ENCODE measurements around the gene PEAR1.

The PEAR1 gene

GRCh38 chr1:156901590-156901900, 8.0 kb downstream of the PEAR1 start:
- ATAC-seq (no peak), DNase-seq (no peak)

GRCh38 chr1:156901966-156902915, 8.7 kb downstream of the PEAR1 start:
- ATAC-seq (no peak), DNase-seq (no peak)

- ATAC-seq (no peak), DNase-seq (no peak)
These were observed 10.0 kb downstream of the PEAR1 start for GRCh38 chr1:156903328-156904091.

DNA sequence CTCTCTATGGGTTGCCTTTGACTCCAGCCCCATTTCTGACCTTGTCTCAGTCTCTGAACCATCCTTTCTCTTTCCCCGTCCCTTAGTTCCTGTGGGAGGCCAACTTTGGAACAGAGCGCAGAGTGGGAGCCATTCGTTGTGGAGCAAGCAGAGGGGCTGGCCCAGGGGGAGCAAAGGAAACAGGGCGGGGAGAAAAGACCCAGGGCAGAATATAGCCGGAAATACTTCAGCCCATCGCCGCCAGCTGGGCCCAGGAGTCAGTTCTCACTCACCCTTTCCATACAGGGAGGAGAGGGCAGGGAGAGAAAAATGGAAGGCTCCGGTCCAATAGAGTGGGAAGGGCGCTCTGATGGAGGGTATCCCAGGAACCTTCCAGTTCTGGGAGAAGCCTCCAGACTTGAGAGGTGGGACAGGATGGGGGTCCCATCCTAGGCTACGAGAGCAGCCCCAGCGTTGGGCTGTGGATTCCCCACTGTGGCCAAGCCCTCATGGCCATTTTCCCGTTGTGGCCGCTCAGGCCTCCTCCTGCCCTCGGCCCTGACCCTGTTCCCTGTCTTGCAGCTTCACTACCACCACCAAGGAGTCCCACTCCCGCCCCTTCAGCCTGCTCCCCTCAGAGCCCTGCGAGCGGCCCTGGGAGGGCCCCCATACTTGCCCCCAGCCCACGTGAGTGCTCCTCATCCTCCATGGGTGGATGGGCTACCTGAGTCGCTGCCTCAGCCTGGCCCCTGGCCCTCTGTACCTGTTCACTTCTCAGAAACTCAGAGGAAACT, 10.9 kb downstream of the PEAR1 start:
- ATAC-seq (no peak), DNase-seq (no peak)

GRCh38 chr1:156905176-156905575, 11.7 kb downstream of the PEAR1 start:
- DNase-seq (no peak), ATAC-seq (no peak)

GRCh38 chr1:156905651-156906050, 12.1 kb downstream of the PEAR1 start:
- no peak for DNase-seq
- no peak for ATAC-seq

- DNase-seq, result no peak
- no peak for ATAC-seq
These were observed 12.8 kb downstream of the PEAR1 start for GRCh38 chr1:156906206-156906906.

- DNase-seq, result no peak
- ATAC-seq, result no peak
These were observed 15.0 kb downstream of the PEAR1 start for GRCh38 chr1:156908541-156908940.

DNA sequence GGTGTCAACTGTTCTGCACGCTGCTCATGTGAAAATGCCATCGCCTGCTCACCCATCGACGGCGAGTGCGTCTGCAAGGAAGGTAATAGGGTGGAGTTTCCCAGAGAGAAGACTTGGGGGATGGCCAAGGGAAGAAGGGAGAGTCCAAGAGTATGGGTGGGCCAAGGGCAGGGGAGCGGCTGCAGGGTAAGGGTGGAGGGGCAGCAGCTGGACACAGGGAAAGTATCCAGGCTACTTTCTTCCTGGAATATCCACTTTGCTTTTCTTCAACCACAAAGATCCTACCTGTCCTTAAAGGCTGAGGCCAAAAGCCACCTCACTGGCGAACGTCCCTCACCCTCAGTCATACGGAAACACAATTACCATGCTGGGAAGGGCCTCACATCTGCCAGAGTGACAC, 15.4 kb downstream of the PEAR1 start:
- no peak for ATAC-seq
- no peak for DNase-seq

DNA sequence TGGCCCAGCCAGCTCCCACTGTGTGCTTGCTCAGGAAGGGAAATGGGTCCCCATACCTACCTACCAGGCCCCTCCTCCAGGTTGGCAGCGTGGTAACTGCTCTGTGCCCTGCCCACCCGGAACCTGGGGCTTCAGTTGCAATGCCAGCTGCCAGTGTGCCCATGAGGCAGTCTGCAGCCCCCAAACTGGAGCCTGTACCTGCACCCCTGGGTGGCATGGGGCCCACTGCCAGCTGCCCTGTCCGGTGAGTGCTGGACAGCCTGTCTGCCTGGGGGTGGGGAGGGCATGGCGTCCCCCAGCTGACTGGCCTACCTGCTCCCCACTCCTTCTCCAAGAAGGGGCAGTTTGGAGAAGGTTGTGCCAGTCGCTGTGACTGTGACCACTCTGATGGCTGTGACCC, 16.2 kb downstream of the PEAR1 start:
- no peak for ATAC-seq
- DNase-seq, result no peak

GRCh38 chr1:156910309-156910782, 16.8 kb downstream of the PEAR1 start:
- no peak for ATAC-seq
- DNase-seq, result peak; percentile 75

- ATAC-seq, result no peak
- DNase-seq, result no peak
These were observed 18.2 kb downstream of the PEAR1 start for GRCh38 chr1:156911577-156912298.

- DNase-seq (no peak), ATAC-seq (no peak)
These were observed 18.8 kb downstream of the PEAR1 start for GRCh38 chr1:156912310-156912709.

- ATAC-seq (no peak), DNase-seq (no peak)
These were observed 19.6 kb downstream of the PEAR1 start for GRCh38 chr1:156912861-156913808.

DNA sequence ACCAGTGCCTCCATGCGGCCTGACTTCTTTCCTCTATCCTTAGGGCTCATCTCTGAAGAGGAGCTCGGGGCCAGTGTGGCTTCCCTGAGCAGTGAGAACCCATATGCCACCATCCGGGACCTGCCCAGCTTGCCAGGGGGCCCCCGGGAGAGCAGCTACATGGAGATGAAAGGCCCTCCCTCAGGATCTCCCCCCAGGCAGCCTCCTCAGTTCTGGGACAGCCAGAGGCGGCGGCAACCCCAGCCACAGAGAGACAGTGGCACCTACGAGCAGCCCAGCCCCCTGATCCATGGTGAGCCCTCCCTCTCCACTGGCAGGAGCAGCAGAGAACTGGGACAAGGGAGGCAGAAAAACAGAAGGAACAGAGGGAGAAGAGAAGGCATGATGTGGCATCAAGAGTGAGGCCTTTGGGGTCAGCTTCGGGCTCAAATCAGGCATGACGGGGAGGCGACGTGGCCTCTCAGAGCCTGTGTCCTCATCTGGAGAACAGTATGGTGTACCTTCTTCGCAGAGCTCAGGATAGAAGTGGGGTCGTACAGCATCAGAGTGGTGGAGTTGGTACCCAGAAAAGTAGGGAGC, 20.4 kb downstream of the PEAR1 start:
- DNase-seq (no peak), ATAC-seq (no peak)

GRCh38 chr1:156914440-156914856, 20.9 kb downstream of the PEAR1 start:
- DNase-seq (no peak), ATAC-seq (peak; percentile 37)

- ATAC-seq (peak; percentile 90), DNase-seq (peak; percentile 87)
These were observed 26.9 kb downstream of the PEAR1 start, which contains the start of gene LRRC71 for GRCh38 chr1:156920233-156921052. LRRC71 (plus strand) TSS chr1:156920632; CDS start chr1:156920804, 172 bp downstream.

- ATAC-seq (no peak), DNase-seq (no peak)
These were observed 27.6 kb downstream of the PEAR1 start for GRCh38 chr1:156921053-156921529.
